ENCODE results near the gene GRK4. TPM values are rescaled to one million over a fixed set of nuclear protein-coding genes. Genes with fewer than 3 reads are reported as not detected.
"Not testable (repeated sequence)": the region's sequence is repeated elsewhere in the genome, so short reads cannot be mapped to it uniquely, and the experiment has no call there.

The GRK4 gene
- total RNA-seq, 4 donors from 2014 or later: 5.1 to 6.5 (median 6.1) TPM

- DNase-seq (ENCODE audit: low spot score) (no peak), ATAC-seq (ENCODE audit: low FRiP score) (no peak)
- TF ChIP-seq CTCF (IDR thresholded peaks at IDR 0.05): no peak
Observed at GRCh38 chr4:2950221-2950989, 13.0 kb upstream of the GRK4 start.

- TF ChIP-seq CTCF (IDR thresholded peaks at IDR 0.05): no peak
- no peak for DNase-seq (ENCODE audit: low spot score)
- no peak for ATAC-seq (ENCODE audit: low FRiP score)
Observed at GRCh38 chr4:2953496-2953895, 9.9 kb upstream of the GRK4 start.

GRCh38 chr4:2954358-2955185 is 8.8 kb upstream of the GRK4 start:
- no peak for TF ChIP-seq CTCF (IDR thresholded peaks at IDR 0.05)
- no peak for DNase-seq (ENCODE audit: low spot score)
- no peak for ATAC-seq (ENCODE audit: low FRiP score)

GRCh38 chr4:2955186-2956044 is 8.0 kb upstream of the GRK4 start:
- not testable (repeated sequence) for DNase-seq (ENCODE audit: low spot score); ATAC-seq (ENCODE audit: low FRiP score)

- DNase-seq (ENCODE audit: low spot score): no peak
- ATAC-seq (ENCODE audit: low FRiP score): no peak
- TF ChIP-seq CTCF (IDR thresholded peaks at IDR 0.05): no peak
Observed at GRCh38 chr4:2958446-2958845, 4.9 kb upstream of the GRK4 start.

- ATAC-seq (ENCODE audit: low FRiP score); DNase-seq (ENCODE audit: low spot score): not testable (repeated sequence)
Observed at GRCh38 chr4:2960450-2960849, 2.9 kb upstream of the GRK4 start.

- TF ChIP-seq CTCF (IDR thresholded peaks at IDR 0.05): no peak
- no peak for DNase-seq (ENCODE audit: low spot score)
- no peak for ATAC-seq (ENCODE audit: low FRiP score)
Observed at GRCh38 chr4:2961421-2961810, 2.0 kb upstream of the GRK4 start.

All from omental fat pad (tissue), 4 donors.